ENCODE data around the gene LRP8.

The LRP8 gene

DNA sequence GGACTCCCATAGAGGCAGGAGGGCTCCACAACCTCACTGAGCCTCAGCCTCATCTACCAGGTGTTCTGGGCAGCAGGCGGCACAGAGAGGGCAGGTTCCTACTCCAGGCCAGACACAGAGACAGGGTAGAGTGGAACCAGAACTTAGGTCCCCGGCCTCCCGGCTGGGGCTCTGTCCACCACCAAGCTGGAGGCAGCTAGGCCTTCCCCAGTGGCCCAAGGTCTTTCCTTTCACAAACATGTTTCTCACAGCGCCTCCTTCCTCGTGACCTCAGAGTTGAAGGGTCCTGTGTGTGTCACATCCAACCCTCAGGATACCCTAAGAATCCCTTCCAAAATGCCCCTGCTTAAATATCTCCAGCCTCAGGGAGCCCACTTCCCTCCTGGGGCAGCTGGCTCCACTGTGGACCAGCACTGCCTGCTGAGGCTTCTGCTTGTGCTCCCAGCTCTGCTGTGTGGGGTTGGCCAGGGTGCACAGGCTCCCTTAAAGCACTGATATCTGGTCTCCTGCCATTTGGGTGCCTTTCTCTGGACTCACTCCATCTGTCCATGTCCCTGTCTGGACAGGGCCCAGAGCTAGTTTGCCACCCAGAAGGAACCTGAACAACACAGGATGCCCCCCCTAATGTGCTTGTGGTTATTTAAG is 56.3 kb downstream of the LRP8 start:
- DNase-seq (ENCODE audit: low read depth), result no peak
- no peak overlapping the region for H3K4me3 ChIP-seq (ENCODE audit: low read depth, low read length)
- TF ChIP-seq MYC (IDR thresholded peaks at IDR 0.05; ENCODE audit: low read depth, low read length) (no peak), CTCF (IDR thresholded peaks at IDR 0.05; ENCODE audit: low read depth, low read length) (no peak), POLR2A (IDR thresholded peaks at IDR 0.05; ENCODE audit: extremely low read depth, insufficient read length) (no peak), MAX (IDR thresholded peaks at IDR 0.05; ENCODE audit: low read depth, low read length) (no peak)

DNA sequence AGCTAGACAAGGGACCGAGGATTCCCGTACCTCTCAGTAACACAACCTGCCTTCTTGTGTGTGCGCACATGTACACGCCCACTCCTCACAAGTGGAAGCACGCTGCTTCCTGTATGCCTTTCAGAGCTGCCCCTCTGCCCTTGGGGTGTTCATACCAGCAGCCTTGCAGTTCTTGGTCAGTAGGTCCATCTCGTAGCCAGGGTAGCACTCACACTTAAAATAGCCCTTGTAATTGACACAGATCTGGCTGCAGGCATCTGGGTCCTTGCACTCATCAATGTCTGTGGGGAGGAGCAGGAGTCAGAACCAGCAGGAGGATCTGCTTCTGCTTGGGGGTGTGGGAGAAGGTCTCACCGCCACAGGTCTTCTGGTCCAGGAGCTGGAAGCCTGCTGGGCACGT is 57.0 kb downstream of the LRP8 start:
- no peak overlapping the region for H3K4me3 ChIP-seq (ENCODE audit: low read depth, low read length)
- no peak for DNase-seq (ENCODE audit: low read depth)
- TF ChIP-seq MAX (IDR thresholded peaks at IDR 0.05; ENCODE audit: low read depth, low read length) (no peak), MYC (IDR thresholded peaks at IDR 0.05; ENCODE audit: low read depth, low read length) (no peak), POLR2A (IDR thresholded peaks at IDR 0.05; ENCODE audit: extremely low read depth, insufficient read length) (no peak), CTCF (IDR thresholded peaks at IDR 0.05; ENCODE audit: low read depth, low read length) (no peak)

DNA sequence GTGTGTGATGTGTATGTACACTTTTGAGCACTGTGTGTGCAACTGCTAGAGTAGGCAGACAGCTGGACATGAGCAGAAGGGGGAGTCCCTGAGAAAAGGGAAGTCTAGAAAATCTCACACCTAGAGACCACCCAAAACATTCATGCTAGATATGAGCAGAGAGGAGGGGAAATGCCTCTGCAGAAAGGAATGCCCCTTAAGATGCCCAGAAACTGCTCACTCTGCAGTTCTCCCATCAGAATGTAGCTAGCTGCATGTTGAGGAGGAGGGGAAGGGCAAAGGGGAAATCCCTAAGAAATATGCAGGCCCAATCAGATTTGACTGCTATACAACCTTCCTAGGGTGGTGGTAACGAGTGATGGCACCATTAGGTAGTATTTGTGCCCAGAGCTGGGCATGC is 57.8 kb downstream of the LRP8 start:
- H3K4me3 ChIP-seq (ENCODE audit: low read depth, low read length), result no peak overlapping the region
- DNase-seq (ENCODE audit: low read depth), result no peak
- TF ChIP-seq CTCF (IDR thresholded peaks at IDR 0.05; ENCODE audit: low read depth, low read length) (no peak), MYC (IDR thresholded peaks at IDR 0.05; ENCODE audit: low read depth, low read length) (no peak)

DNA sequence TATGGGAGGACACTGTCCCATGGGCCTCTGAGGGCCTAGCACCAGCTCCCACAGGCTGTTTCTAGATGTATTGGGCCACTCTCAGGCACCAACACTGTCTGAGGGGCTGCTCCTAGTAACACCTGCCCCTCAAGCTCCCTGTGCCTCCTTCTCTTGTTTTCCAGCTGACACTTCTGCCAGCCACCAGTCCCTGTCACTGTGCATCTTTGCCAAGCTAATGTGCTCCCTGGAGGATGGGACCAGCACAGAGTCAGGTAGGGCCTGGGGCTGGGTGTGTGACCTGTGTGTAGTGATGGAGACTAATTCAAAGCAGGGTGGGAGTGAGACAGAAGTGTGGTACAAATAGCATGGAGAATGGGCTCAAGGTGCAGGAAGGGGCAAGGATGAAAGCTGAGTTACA is 60.1 kb downstream of the LRP8 start:
- no peak for TF ChIP-seq POLR2A (IDR thresholded peaks at IDR 0.05; ENCODE audit: extremely low read depth, insufficient read length)
- TF ChIP-seq MYC (IDR thresholded peaks at IDR 0.05; ENCODE audit: low read depth, low read length), result no peak
- TF ChIP-seq MAX (IDR thresholded peaks at IDR 0.05; ENCODE audit: low read depth, low read length), result no peak
- no peak for TF ChIP-seq CTCF (IDR thresholded peaks at IDR 0.05; ENCODE audit: low read depth, low read length)
- H3K4me3 ChIP-seq (ENCODE audit: low read depth, low read length), result no peak overlapping the region
- DNase-seq (ENCODE audit: low read depth), result no peak

DNA sequence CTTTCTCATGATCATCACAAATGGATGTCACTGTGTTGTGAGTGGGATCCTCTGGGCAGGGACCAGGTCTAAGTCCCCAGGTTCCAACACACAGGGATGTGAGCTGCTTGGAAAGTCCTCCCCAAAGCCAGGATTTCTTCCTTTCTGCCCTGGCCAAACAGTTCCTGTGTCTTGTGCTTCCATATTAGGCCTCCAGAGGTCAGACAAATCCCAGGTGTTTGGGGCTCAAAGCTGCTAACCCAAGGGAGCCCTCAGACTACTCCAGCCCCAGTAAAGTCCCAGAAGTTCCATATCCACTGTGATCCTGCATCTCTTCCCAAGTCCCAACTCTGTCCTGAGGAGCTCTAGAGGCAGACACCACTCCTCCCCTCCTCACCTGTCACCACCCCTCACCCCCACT is 61.8 kb downstream of the LRP8 start:
- DNase-seq (ENCODE audit: low read depth), result no peak
- H3K4me3 ChIP-seq (ENCODE audit: low read depth, low read length), result no peak overlapping the region
- TF ChIP-seq CTCF (IDR thresholded peaks at IDR 0.05; ENCODE audit: low read depth, low read length) (peak; percentile 2), MYC (IDR thresholded peaks at IDR 0.05; ENCODE audit: low read depth, low read length) (no peak)

- TF ChIP-seq MYC (IDR thresholded peaks at IDR 0.05; ENCODE audit: low read depth, low read length) (no peak), POLR2A (IDR thresholded peaks at IDR 0.05; ENCODE audit: extremely low read depth, insufficient read length) (no peak), CTCF (IDR thresholded peaks at IDR 0.05; ENCODE audit: low read depth, low read length) (no peak), MAX (IDR thresholded peaks at IDR 0.05; ENCODE audit: low read depth, low read length) (no peak)
- DNase-seq (ENCODE audit: low read depth), result no peak
- H3K4me3 ChIP-seq (ENCODE audit: low read depth, low read length), result no peak overlapping the region
Measured at GRCh38 chr1:53265581-53265980, 62.3 kb downstream of the LRP8 start.
